ENCODE results near the gene HSPA12A. TPM values are rescaled to one million over a fixed set of nuclear protein-coding genes. Genes with fewer than 3 reads are reported as not detected.

HSPA12A gene
- total and polyA plus RNA-seq, 2 of the 13 experiments (the other 11 are each of a cell fraction or from before 2014, with no cell fraction given) = 6.4 to 13.6 TPM

GRCh38 chr10:116723428-116724281, 18.7 kb downstream of the HSPA12A start (continued):
- TF ChIP-seq ZNF362 (CRISPR knock-in tag; IDR thresholded peaks at IDR 0.05; ENCODE audit: borderline replicate concordance) = no peak

DNA sequence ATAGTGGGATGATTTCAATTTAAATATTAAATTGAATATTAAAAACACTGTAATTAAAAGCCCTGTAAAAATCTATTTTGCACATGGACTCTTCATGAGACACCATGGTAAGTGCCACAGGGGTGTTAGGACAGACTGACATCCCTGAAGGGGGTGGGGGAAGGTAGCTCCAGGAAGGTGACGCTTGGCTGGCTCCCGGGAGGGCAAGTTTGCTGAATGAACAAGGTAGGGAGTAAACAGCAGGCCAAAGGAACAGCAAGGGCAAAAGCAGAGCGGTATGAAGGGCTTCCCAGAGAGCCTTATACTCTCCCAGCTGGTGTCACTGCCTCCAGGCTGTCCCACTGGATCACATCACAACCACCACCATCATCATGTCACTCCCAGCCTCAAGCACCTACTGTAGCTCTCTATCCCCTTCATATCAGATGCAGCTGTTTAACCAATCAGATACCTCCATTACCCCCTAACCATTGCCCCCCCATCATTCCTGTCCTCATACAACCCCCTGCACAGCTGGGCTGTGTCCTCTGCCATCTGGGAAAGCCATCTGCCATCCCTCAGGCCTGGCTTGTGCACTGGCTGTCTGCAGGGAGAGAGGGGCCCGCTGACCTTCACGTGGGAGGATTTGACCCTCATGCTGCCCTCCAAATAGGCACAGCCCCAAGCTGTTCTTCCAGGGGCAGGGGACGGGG, 19.5 kb downstream of the HSPA12A start:
- no peak for DNase-seq (ENCODE audit: low spot score)
- Histone ChIP-seq H3K79me2 (ENCODE audit: insufficient read depth, low read length) (no peaks in the 10 kb centered on the region), H3K9me3 (ENCODE audit: low read length) (no peaks in the 10 kb centered on the region), H2AFZ (ENCODE audit: low read length) (no peak overlapping the region), H3K4me2 (ENCODE audit: low read depth, low read length) (no peak overlapping the region), H3K4me1 (ENCODE audit: insufficient read depth, low read length) (peaks cover 51% of the 10 kb centered on the region), H3K9ac (ENCODE audit: insufficient read depth, low read depth, low read length) (no peak overlapping the region), H4K20me1 (ENCODE audit: insufficient read depth, low read length) (no peaks in the 10 kb centered on the region), H3K36me3 (replicated peaks in 1 of 2; ENCODE audit: control insufficient read depth in 1 of 2, insufficient read depth in 2 of 2, low read length in 2 of 2) (no peaks in the 10 kb centered on the region; a peak in 1 of 5 replicates), H3K4me3 (replicated peaks in 1 of 3; ENCODE audit: insufficient read depth in 1 of 3, low read depth in 2 of 3, low read length in 3 of 3) (no peak overlapping the region), H3K27me3 (ENCODE audit: control insufficient read depth in 1 of 2, insufficient read depth in 2 of 2, low read length in 2 of 2) (no peaks in the 10 kb centered on the region), H3K27ac (ENCODE audit: extremely low read length, insufficient read depth, low read length) (no peak overlapping the region)
- ChIA-PET POLR2A (no interaction called here), CTCF (ENCODE audit: low intra/inter-chr PET ratio, low total read pairs) (no interaction called here)
- no peak for ATAC-seq
- intact Hi-C loops (cut with micrococcal nuclease; ENCODE audit: unreplicated experiment) = no loop called here
- no TSS peak for BruUV-seq (replicated peaks)
- in situ Hi-C loops (cut with HindIII; ENCODE audit: extremely low pct_ligation_motif_present, low pct_unique_long_range_greater_than_20kb) = no loop called here
- no peak for FAIRE-seq
- WGBS (ENCODE audit: low lambda C conversion rate) = 95% methylated on average over 5 of the region's 6 CpGs
- TF ChIP-seq ZNF180 (CRISPR knock-in tag; IDR thresholded peaks at IDR 0.05; ENCODE audit: borderline replicate concordance, low read depth) (no peak), YEATS4 (CRISPR knock-in tag; IDR thresholded peaks at IDR 0.05; ENCODE audit: borderline replicate concordance) (no peak), IKZF1 (IDR thresholded peaks at IDR 0.05) (no peak), PATZ1 (CRISPR knock-in tag; IDR thresholded peaks at IDR 0.05) (no peak), HES4 (CRISPR knock-in tag; IDR thresholded peaks at IDR 0.05; ENCODE audit: borderline replicate concordance) (no peak), ARID4A (CRISPR knock-in tag; IDR thresholded peaks at IDR 0.05; ENCODE audit: borderline replicate concordance) (no peak), ZNF670 (CRISPR knock-in tag; IDR thresholded peaks at IDR 0.05; ENCODE audit: borderline replicate concordance) (no peak), EED (CRISPR knock-in tag; IDR thresholded peaks at IDR 0.05) (no peak), ZNF333 (CRISPR knock-in tag; IDR thresholded peaks at IDR 0.05; ENCODE audit: borderline replicate concordance) (no peak)
